Common myeloid progenitor, CD34-positive (primary cell): Measurements from ENCODE around the gene KHK.

ENCODE experiments used
- CTCF ChIA-PET: fragments of 350-600 bp; sonication (Branson Sonifier 250); formaldehyde crosslinking; loops from one replicate; lab custom pipeline; 2021; ENCODE audit warnings: antibody characterized with exemption; lab: Charles Lee
- POLR2A ChIA-PET: fragments of 350-600 bp; sonication (Branson Sonifier 250); formaldehyde crosslinking; loops from one replicate; lab custom pipeline; 2021; ENCODE audit warnings: antibody characterized with exemption; lab: Charles Lee
- DNase-seq, 3 donors: peaks; one replicate each; pipeline versions ENCODE4 v3.0.0 to v3.0.0-alpha.2; 2013
- H3K27ac ChIP-seq, 2 experiments: 1 replicate in 1 of 2; 2 replicates in 1 of 2; pipeline ENCODE4 v1.7.0; 2013; ENCODE audit warnings: inconsistent platforms in 2 of 2, low read length in 2 of 2, mild to moderate bottlenecking in 2 of 2, low read depth in 1 of 2, moderate library complexity in 1 of 2; ENCODE audit not compliant: severe bottlenecking in 2 of 2, insufficient read depth in 1 of 2, poor library complexity in 1 of 2
- H3K27me3 ChIP-seq, 5 experiments: replicated peaks in 2 of 5; 1 replicate in 3 of 5; 2 replicates in 2 of 5; pipeline versions ENCODE4 v1.6.1 to v1.7.0; 2013; ENCODE audit warnings: low read length in 4 of 5, mild to moderate bottlenecking in 2 of 5, moderate library complexity in 2 of 5, inconsistent platforms in 1 of 5; ENCODE audit not compliant: insufficient read depth in 5 of 5, control insufficient read depth in 4 of 5
- H3K36me3 ChIP-seq, 4 experiments: 1 replicate in 2 of 4; 2 replicates in 2 of 4; pipeline versions ENCODE4 v1.6.1 to v1.7.0; 2013; ENCODE audit warnings: low read length in 3 of 4, control low read depth in 1 of 4, mild to moderate bottlenecking in 1 of 4; ENCODE audit not compliant: control insufficient read depth in 4 of 4, insufficient read depth in 4 of 4
- H3K4me1 ChIP-seq, 4 experiments: 1 replicate in 3 of 4; 2 replicates in 1 of 4; pipeline versions ENCODE4 v1.6.1 to v1.7.1; 2013; ENCODE audit warnings: low read length in 3 of 4, mild to moderate bottlenecking in 3 of 4, control low read depth in 1 of 4, inconsistent platforms in 1 of 4, moderate library complexity in 1 of 4; ENCODE audit not compliant: control insufficient read depth in 4 of 4, insufficient read depth in 4 of 4; ENCODE audit errors: control extremely low read depth in 1 of 4
- H3K4me3 ChIP-seq, 7 experiments: 1 replicate in 4 of 7; 2 replicates in 3 of 7; pipeline versions ENCODE4 v1.5.1 to v1.7.0; 2013; ENCODE audit warnings: mild to moderate bottlenecking in 7 of 7, low read length in 6 of 7, moderate library complexity in 6 of 7, inconsistent platforms in 2 of 7, low read depth in 2 of 7, control low read depth in 1 of 7; ENCODE audit not compliant: insufficient read depth in 4 of 7, control insufficient read depth in 1 of 7; ENCODE audit errors: extremely low read depth in 1 of 7
- H3K9me3 ChIP-seq, 5 experiments: 1 replicate in 4 of 5; 2 replicates in 1 of 5; pipeline versions ENCODE4 v1.6.1 to v1.7.1; 2013; ENCODE audit warnings: low read length in 4 of 5, mild to moderate bottlenecking in 2 of 5, inconsistent platforms in 1 of 5, low read depth in 1 of 5, moderate library complexity in 1 of 5; ENCODE audit not compliant: control insufficient read depth in 4 of 5, insufficient read depth in 2 of 5; ENCODE audit errors: control extremely low read depth in 1 of 5
- WGBS: methylation state at CpG from one replicate; pipeline ENCODE4 v1.1.5; 2013; ENCODE audit not compliant: insufficient coverage; 5-methylcytosine and 5-hydroxymethylcytosine counted together

Gene KHK

GRCh38 chr2:27093430-27094352, 7.1 kb downstream of the KHK start:
- Histone ChIP-seq H3K4me3 (no peak overlapping the region), H3K36me3 (no peaks in the 10 kb centered on the region), H3K27me3 (no peaks in the 10 kb centered on the region), H3K9me3 (no peaks in the 10 kb centered on the region), H3K27ac (no peak overlapping the region), H3K4me1 (peaks cover 0 to 12% (median 10%) of the 10 kb centered on the region in 4 experiments)
- POLR2A ChIA-PET = no interaction called here
- WGBS = 100% methylated on average over 4 of the region's 6 CpGs
- no peak for DNase-seq
- CTCF ChIA-PET = interaction anchor here (0.8 to 2.0 kb wide), 11 partner anchors 8 to 125 kb away, joined by 3 to 8 read pairs (median 4); partner anchors contain the start of gene ABHD1

- POLR2A ChIA-PET = no interaction called here
- Histone ChIP-seq H3K9me3 (no peaks in the 10 kb centered on the region), H3K27me3 (no peaks in the 10 kb centered on the region), H3K4me3 (no peak overlapping the region), H3K36me3 (peaks cover 0 to under 1% (median 0%) of the 10 kb centered on the region in 4 experiments), H3K4me1 (peaks cover 0 to 12% (median 10%) of the 10 kb centered on the region in 4 experiments), H3K27ac (no peak overlapping the region)
- CTCF ChIA-PET = interaction anchor here (0.8 to 2.0 kb wide), 9 partner anchors 9 to 125 kb away, joined by 3 to 8 read pairs (median 4); partner anchors contain the start of gene ABHD1
- no peak for DNase-seq
- 99% methylated on average over 22 of the region's 24 CpGs for WGBS
Observed at GRCh38 chr2:27094353-27094984, 7.9 kb downstream of the KHK start.

GRCh38 chr2:27095427-27095744, 8.8 kb downstream of the KHK start:
- no peaks in the 10 kb centered on the region for H3K9me3 ChIP-seq
- ChIA-PET CTCF (interaction anchor here (1.2 to 8.2 kb wide), 3 partner anchors 71 to 97 kb away, joined by 3 to 97 read pairs (median 5); no protein-coding TSS in a partner anchor), POLR2A (no interaction called here)
- no peak for DNase-seq
- peaks cover 0 to 12% (median 10%) of the 10 kb centered on the region in 4 experiments for H3K4me1 ChIP-seq
- H3K27ac ChIP-seq = no peak overlapping the region
- 92% methylated on average over 2 of the region's 2 CpGs for WGBS
- H3K4me3 ChIP-seq = peak overlapping the region in 1 of 7 experiments; percentile 5
- peaks cover 0 to 3% (median 0%) of the 10 kb centered on the region in 4 experiments for H3K36me3 ChIP-seq
- H3K27me3 ChIP-seq = no peaks in the 10 kb centered on the region

- WGBS = 27% methylated on average over 15 of the region's 18 CpGs
Observed at GRCh38 chr2:27095745-27096651, 9.4 kb downstream of the KHK start.

GRCh38 chr2:27096748-27097297, 10.3 kb downstream of the KHK start:
- Histone ChIP-seq H3K4me3 (no peak overlapping the region), H3K27me3 (no peaks in the 10 kb centered on the region), H3K4me1 (peaks cover 0 to 12% (median 10%) of the 10 kb centered on the region in 4 experiments), H3K36me3 (peaks cover 0 to 6% (median 1%) of the 10 kb centered on the region in 4 experiments), H3K9me3 (no peaks in the 10 kb centered on the region), H3K27ac (no peak overlapping the region)
- ChIA-PET CTCF (interaction anchor here (0.8 to 8.2 kb wide), 21 partner anchors 9 to 207 kb away, joined by 3 to 97 read pairs (median 4); partner anchors contain the start of genes KHK, PREB and TCF23), POLR2A (interaction anchor here (0.6 to 1.1 kb wide), 2 partner anchors 29 to 95 kb away, joined by 3 read pairs; no protein-coding TSS in a partner anchor)
- no CpG with 5 or more reads among the region's 3 CpGs for WGBS
- no peak for DNase-seq

More at GRCh38 chr2:27095745-27096651, 9.4 kb downstream of the KHK start:
- Histone ChIP-seq H3K27me3 (no peaks in the 10 kb centered on the region), H3K27ac (peak overlapping the region in 1 of 2 experiments; percentile 11), H3K4me3 (peak overlapping the region in 5 of 7 experiments; percentile 35 to 77 (median 57)), H3K9me3 (no peaks in the 10 kb centered on the region), H3K36me3 (peaks cover 0 to 5% (median 0%) of the 10 kb centered on the region in 4 experiments), H3K4me1 (peaks cover 0 to 12% (median 10%) of the 10 kb centered on the region in 4 experiments)
- CTCF ChIA-PET = interaction anchor here (0.7 to 8.2 kb wide), 12 partner anchors 8 to 97 kb away, joined by 3 to 97 read pairs (median 4); partner anchors contain the start of genes KHK and TCF23
- peak in 2 of 3 donors; percentile 66 to 68 for DNase-seq
- POLR2A ChIA-PET = no interaction called here

GRCh38 chr2:27097341-27097740, 10.8 kb downstream of the KHK start:
- H3K9me3 ChIP-seq = no peaks in the 10 kb centered on the region
- peaks cover 0 to 6% (median 3%) of the 10 kb centered on the region in 4 experiments for H3K36me3 ChIP-seq
- ChIA-PET CTCF (interaction anchor here (0.8 to 8.2 kb wide), 17 partner anchors 9 to 206 kb away, joined by 3 to 97 read pairs (median 4); partner anchors contain the start of genes KHK, PREB and TCF23), POLR2A (interaction anchor here (0.6 to 1.1 kb wide), 2 partner anchors 29 to 95 kb away, joined by 3 read pairs; no protein-coding TSS in a partner anchor)
- WGBS = 99% methylated on average over 11 of the region's 14 CpGs
- H3K4me1 ChIP-seq = peaks cover 0 to 12% (median 10%) of the 10 kb centered on the region in 4 experiments
- H3K27ac ChIP-seq = no peak overlapping the region
- H3K4me3 ChIP-seq = no peak overlapping the region
- H3K27me3 ChIP-seq = no peaks in the 10 kb centered on the region
- DNase-seq = no peak
